SK-N-SH treated with all-trans-retinoic acid at 6 μM for 48 hours (cell line): ENCODE measurements around the gene SYTL3.

Experiments used
- ATAC-seq: fragments of 200-7000 bp; cut with Tn5 transposase; 3 replicates; pipeline ENCODE4 v1.9.1; 2020; ENCODE audit warnings: mild to moderate bottlenecking, moderate library complexity
- ARNTL ChIP-seq: fragments of 450-650 bp; formaldehyde crosslinking; IDR thresholded peaks from 2 replicates; pipeline ENCODE4 v1.5.0; 2020; ENCODE audit warnings: low read depth, mild to moderate bottlenecking, moderate library complexity, borderline replicate concordance
- BACH2 ChIP-seq: fragments of 250-450 bp; sonication (Bioruptor Pico); IDR thresholded peaks from 2 replicates; pipeline ENCODE4 v1.9.0; 2021; ENCODE audit warnings: mild to moderate bottlenecking, borderline replicate concordance
- CSDC2 ChIP-seq: fragments of 250-450 bp; sonication (Bioruptor Pico); IDR thresholded peaks from 2 replicates; pipeline ENCODE4 v1.5.0; 2020; ENCODE audit warnings: mild to moderate bottlenecking, moderate library complexity
- GLIS3 ChIP-seq: fragments of 250-450 bp; sonication (Bioruptor Pico); IDR thresholded peaks from 2 replicates; pipeline ENCODE4 v1.5.0; 2020; ENCODE audit warnings: mild to moderate bottlenecking, moderate library complexity
- ISL1 ChIP-seq: fragments of 250-450 bp; sonication (Bioruptor Pico); IDR thresholded peaks from 2 replicates; pipeline ENCODE4 v2.1.2; 2022; ENCODE audit warnings: mild to moderate bottlenecking, moderate library complexity
- OSR1 ChIP-seq: fragments of 250-450 bp; sonication (Bioruptor Pico); IDR thresholded peaks from 2 replicates; pipeline ENCODE4 v1.8.0; 2022; ENCODE audit warnings: moderate library complexity, mild to moderate bottlenecking, inconsistent platforms
- PPARA ChIP-seq: fragments of 250-450 bp; sonication (Bioruptor Pico); IDR thresholded peaks from 2 replicates; pipeline ENCODE4 v1.5.0; 2020; ENCODE audit warnings: mild to moderate bottlenecking, borderline replicate concordance
- SNAI2 ChIP-seq: fragments of 250-450 bp; sonication (Bioruptor Pico); IDR thresholded peaks from 2 replicates; pipeline ENCODE4 v1.5.0; 2020; ENCODE audit warnings: mild to moderate bottlenecking, moderate library complexity
- TCF4 ChIP-seq: fragments of 250-450 bp; sonication (Bioruptor Pico); IDR thresholded peaks from 2 replicates; pipeline ENCODE4 v1.8.0; 2021; ENCODE audit warnings: mild to moderate bottlenecking, moderate library complexity, borderline replicate concordance
- TOX ChIP-seq: fragments of 250-450 bp; sonication (Bioruptor Pico); IDR thresholded peaks from 2 replicates; pipeline ENCODE4 v1.8.0; 2021; ENCODE audit warnings: mild to moderate bottlenecking, moderate library complexity, borderline replicate concordance
- ZC3H10 ChIP-seq: fragments of 250-450 bp; sonication (Bioruptor Pico); IDR thresholded peaks from 2 replicates; pipeline ENCODE4 v1.5.1; 2021; ENCODE audit warnings: mild to moderate bottlenecking, moderate library complexity
- ZFP3 ChIP-seq: fragments of 250-450 bp; sonication (Bioruptor Pico); IDR thresholded peaks from 2 replicates; pipeline ENCODE4 v1.5.0; 2020; ENCODE audit warnings: mild to moderate bottlenecking, moderate library complexity
- ZFP30 ChIP-seq: fragments of 450-650 bp; formaldehyde crosslinking; IDR thresholded peaks from 2 replicates; pipeline ENCODE4 v1.5.0; 2022; ENCODE audit warnings: mild to moderate bottlenecking, moderate library complexity
- ZNF565 ChIP-seq: fragments of 450-650 bp; formaldehyde crosslinking; conservative IDR thresholded peaks from 2 replicates; pipeline ENCODE4 v1.5.0; 2020; ENCODE audit warnings: low read depth, mild to moderate bottlenecking, moderate library complexity
- ZNF70 ChIP-seq: fragments of 450-650 bp; formaldehyde crosslinking; IDR thresholded peaks from 2 replicates; pipeline ENCODE4 v1.5.0; 2020; ENCODE audit warnings: mild to moderate bottlenecking, moderate library complexity
- ZNF8 ChIP-seq: fragments of 450-650 bp; formaldehyde crosslinking; IDR thresholded peaks from 2 replicates; pipeline ENCODE4 v1.5.0; 2020; ENCODE audit warnings: mild to moderate bottlenecking, moderate library complexity
- TF ChIP-seq, protein P1 (sequence below): fragments of 250-450 bp; sonication (Bioruptor Pico); IDR thresholded peaks from 2 replicates; pipeline ENCODE4 v1.5.0; 2020; ENCODE audit warnings: mild to moderate bottlenecking, moderate library complexity
- TF ChIP-seq, protein P2 (sequence below): fragments of 250-450 bp; sonication (Bioruptor Pico); IDR thresholded peaks from 2 replicates; pipeline ENCODE4 v1.8.0; 2021; ENCODE audit warnings: low read depth, mild to moderate bottlenecking, moderate library complexity, borderline replicate concordance
- TF ChIP-seq, protein P3 (sequence below): fragments of 250-450 bp; sonication (Bioruptor Pico); IDR thresholded peaks from 2 replicates; pipeline ENCODE4 v1.5.1; 2021; ENCODE audit warnings: mild to moderate bottlenecking, moderate library complexity
- TF ChIP-seq, protein P4 (sequence below): fragments of 250-450 bp; sonication (Bioruptor Pico); IDR thresholded peaks from 2 replicates; pipeline ENCODE4 v1.8.0; 2020; ENCODE audit warnings: mild to moderate bottlenecking, moderate library complexity, borderline replicate concordance
- TF ChIP-seq, protein P5 (sequence below): fragments of 250-450 bp; sonication (Bioruptor Pico); IDR thresholded peaks from 2 replicates; pipeline ENCODE4 v1.5.1; 2020; ENCODE audit warnings: low read depth, mild to moderate bottlenecking, moderate library complexity

Gene SYTL3

DNA sequence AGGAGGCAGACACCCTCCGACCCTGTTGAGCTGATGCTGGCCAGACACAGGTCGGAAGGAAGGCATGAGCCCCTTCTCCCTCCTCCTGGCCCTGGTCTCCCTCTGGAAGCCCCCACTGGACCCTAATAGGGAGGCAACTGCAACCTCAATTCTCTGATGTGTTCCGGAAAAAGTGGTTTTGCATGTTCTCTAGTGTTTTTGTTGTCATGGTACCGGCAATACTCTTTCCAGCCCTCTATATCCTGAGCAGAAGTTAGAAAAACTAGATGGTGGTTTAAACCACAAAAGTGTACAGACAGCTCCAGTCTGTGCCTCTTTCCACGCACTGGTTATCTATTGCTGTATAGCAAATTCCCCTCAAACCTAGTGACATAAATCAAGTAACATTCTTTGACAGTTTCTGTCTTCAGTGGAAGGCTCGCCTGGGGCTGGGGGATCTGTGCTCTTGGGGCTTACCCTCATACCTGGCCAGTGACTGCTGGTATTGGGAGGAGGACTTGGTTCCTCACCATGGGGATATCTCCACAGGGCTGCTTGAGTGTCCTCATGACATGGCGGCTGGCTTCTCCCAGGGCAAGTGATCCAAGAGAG, 37.0 kb downstream of the SYTL3 start:
- TF ChIP-seq TOX: no peak
- no peak for TF ChIP-seq ZFP30
- no peak for TF ChIP-seq OSR1 (CRISPR knock-in tag)
- no peak for TF ChIP-seq ZNF70
- ATAC-seq: no peak

DNA sequence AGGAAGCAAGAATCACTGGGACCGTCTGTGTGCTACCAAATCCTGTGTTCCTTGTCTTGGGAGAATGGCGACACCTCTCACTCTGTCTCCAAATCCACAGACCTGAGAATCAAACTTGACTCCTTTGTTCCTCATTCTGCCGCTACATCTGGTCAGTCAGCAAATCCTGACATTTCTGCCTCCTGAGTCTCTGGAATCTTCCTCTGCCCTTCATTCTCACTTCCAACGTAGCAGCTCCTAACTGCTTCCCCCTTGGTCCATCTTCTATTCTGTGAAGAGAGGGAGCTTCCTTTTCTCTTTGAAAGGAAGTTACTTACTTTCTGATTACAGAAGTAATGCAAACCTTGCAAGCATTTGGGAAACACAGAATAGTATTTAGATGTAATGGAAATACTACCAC, 37.7 kb downstream of the SYTL3 start:
- TF ChIP-seq ZNF8 (CRISPR knock-in tag) (no peak), ZNF565 (CRISPR knock-in tag) (no peak), BACH2 (CRISPR knock-in tag) (no peak), ZFP3 (CRISPR knock-in tag) (no peak), ZNF70 (no peak), TCF4 (CRISPR knock-in tag) (no peak), OSR1 (CRISPR knock-in tag) (no peak), ISL1 (CRISPR knock-in tag) (no peak), SNAI2 (no peak), ZFP30 (no peak)
- TF ChIP-seq, protein P1, sequence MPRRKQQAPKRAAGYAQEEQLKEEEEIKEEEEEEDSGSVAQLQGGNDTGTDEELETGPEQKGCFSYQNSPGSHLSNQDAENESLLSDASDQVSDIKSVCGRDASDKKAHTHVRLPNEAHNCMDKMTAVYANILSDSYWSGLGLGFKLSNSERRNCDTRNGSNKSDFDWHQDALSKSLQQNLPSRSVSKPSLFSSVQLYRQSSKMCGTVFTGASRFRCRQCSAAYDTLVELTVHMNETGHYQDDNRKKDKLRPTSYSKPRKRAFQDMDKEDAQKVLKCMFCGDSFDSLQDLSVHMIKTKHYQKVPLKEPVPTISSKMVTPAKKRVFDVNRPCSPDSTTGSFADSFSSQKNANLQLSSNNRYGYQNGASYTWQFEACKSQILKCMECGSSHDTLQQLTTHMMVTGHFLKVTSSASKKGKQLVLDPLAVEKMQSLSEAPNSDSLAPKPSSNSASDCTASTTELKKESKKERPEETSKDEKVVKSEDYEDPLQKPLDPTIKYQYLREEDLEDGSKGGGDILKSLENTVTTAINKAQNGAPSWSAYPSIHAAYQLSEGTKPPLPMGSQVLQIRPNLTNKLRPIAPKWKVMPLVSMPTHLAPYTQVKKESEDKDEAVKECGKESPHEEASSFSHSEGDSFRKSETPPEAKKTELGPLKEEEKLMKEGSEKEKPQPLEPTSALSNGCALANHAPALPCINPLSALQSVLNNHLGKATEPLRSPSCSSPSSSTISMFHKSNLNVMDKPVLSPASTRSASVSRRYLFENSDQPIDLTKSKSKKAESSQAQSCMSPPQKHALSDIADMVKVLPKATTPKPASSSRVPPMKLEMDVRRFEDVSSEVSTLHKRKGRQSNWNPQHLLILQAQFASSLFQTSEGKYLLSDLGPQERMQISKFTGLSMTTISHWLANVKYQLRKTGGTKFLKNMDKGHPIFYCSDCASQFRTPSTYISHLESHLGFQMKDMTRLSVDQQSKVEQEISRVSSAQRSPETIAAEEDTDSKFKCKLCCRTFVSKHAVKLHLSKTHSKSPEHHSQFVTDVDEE (CRISPR knock-in tag): no peak
- TF ChIP-seq, protein P2, sequence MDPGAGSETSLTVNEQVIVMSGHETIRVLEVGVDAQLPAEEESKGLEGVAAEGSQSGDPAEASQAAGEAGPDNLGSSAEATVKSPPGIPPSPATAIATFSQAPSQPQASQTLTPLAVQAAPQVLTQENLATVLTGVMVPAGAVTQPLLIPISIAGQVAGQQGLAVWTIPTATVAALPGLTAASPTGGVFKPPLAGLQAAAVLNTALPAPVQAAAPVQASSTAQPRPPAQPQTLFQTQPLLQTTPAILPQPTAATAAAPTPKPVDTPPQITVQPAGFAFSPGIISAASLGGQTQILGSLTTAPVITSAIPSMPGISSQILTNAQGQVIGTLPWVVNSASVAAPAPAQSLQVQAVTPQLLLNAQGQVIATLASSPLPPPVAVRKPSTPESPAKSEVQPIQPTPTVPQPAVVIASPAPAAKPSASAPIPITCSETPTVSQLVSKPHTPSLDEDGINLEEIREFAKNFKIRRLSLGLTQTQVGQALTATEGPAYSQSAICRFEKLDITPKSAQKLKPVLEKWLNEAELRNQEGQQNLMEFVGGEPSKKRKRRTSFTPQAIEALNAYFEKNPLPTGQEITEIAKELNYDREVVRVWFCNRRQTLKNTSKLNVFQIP: no peak
- TF ChIP-seq, protein P3, sequence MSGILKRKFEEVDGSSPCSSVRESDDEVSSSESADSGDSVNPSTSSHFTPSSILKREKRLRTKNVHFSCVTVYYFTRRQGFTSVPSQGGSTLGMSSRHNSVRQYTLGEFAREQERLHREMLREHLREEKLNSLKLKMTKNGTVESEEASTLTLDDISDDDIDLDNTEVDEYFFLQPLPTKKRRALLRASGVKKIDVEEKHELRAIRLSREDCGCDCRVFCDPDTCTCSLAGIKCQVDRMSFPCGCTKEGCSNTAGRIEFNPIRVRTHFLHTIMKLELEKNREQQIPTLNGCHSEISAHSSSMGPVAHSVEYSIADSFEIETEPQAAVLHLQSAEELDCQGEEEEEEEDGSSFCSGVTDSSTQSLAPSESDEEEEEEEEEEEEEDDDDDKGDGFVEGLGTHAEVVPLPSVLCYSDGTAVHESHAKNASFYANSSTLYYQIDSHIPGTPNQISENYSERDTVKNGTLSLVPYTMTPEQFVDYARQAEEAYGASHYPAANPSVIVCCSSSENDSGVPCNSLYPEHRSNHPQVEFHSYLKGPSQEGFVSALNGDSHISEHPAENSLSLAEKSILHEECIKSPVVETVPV (CRISPR knock-in tag): no peak
- TF ChIP-seq, protein P4, sequence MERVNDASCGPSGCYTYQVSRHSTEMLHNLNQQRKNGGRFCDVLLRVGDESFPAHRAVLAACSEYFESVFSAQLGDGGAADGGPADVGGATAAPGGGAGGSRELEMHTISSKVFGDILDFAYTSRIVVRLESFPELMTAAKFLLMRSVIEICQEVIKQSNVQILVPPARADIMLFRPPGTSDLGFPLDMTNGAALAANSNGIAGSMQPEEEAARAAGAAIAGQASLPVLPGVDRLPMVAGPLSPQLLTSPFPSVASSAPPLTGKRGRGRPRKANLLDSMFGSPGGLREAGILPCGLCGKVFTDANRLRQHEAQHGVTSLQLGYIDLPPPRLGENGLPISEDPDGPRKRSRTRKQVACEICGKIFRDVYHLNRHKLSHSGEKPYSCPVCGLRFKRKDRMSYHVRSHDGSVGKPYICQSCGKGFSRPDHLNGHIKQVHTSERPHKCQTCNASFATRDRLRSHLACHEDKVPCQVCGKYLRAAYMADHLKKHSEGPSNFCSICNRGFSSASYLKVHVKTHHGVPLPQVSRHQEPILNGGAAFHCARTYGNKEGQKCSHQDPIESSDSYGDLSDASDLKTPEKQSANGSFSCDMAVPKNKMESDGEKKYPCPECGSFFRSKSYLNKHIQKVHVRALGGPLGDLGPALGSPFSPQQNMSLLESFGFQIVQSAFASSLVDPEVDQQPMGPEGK (CRISPR knock-in tag): no peak
- TF ChIP-seq, protein P5, sequence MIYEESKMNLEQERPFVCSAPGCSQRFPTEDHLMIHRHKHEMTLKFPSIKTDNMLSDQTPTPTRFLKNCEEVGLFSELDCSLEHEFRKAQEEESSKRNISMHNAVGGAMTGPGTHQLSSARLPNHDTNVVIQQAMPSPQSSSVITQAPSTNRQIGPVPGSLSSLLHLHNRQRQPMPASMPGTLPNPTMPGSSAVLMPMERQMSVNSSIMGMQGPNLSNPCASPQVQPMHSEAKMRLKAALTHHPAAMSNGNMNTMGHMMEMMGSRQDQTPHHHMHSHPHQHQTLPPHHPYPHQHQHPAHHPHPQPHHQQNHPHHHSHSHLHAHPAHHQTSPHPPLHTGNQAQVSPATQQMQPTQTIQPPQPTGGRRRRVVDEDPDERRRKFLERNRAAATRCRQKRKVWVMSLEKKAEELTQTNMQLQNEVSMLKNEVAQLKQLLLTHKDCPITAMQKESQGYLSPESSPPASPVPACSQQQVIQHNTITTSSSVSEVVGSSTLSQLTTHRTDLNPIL (CRISPR knock-in tag): no peak
- no peak for ATAC-seq

DNA sequence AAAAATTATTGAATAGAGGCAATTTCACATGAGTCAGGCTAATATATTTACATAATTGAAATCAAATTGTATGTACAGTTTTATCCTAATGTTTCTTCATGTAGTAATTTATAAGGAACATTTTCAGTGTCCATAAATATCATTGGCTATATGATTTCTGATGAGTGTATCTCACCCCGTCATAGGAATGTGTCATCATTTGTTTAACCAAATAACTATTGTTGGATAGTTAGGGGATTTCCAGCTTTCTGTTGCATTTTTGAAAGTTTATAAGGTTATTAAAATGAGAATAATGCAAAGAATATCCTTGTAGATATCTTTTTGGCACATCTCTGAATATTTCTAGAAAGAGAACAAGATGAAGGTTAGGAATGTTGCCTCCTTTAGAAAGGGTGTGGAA, 39.0 kb downstream of the SYTL3 start:
- no peak for ATAC-seq

More for the DNA sequence above, 39.0 kb downstream of the SYTL3 start:
- TF ChIP-seq TOX (no peak), ZC3H10 (no peak), OSR1 (CRISPR knock-in tag) (no peak), CSDC2 (CRISPR knock-in tag) (no peak), ZNF8 (CRISPR knock-in tag) (no peak), GLIS3 (no peak), ARNTL (CRISPR knock-in tag) (no peak), BACH2 (CRISPR knock-in tag) (no peak), PPARA (CRISPR knock-in tag) (no peak)
- TF ChIP-seq, protein P1 (CRISPR knock-in tag): no peak
- TF ChIP-seq, protein P2: no peak
